A549 (cell line): Measurements from ENCODE around the gene EIF1AD. TPM values are rescaled to one million over a fixed set of nuclear protein-coding genes. Genes with fewer than 3 reads are reported as not detected.

ENCODE experiments used
- ATAC-seq, 2 experiments: fragments of 200-7000 bp in 1 of 2; fragments of >200 bp in 1 of 2; cut with Nextera tagmentation in 1 of 2; cut with Tn5 transposase in 1 of 2; 3 replicates each; pipeline versions ENCODE4 v1.8.0 to v1.9.1; 2018 to 2020; ENCODE audit warnings: mild to moderate bottlenecking in 1 of 2, moderate library complexity in 1 of 2
- CTCF ChIA-PET: fragments of 300-600 bp; sonication (Branson Sonifier 250); formaldehyde crosslinking; extraction: SDS; loops from one replicate; lab custom pipeline; 2021; ENCODE audit warnings: antibody characterized with exemption, inconsistent platforms; lab: Yijun Ruan, JAX
- POLR2A ChIA-PET: fragments of 350-600 bp; formaldehyde crosslinking; extraction: SDS; loops from one replicate; lab custom pipeline; 2021; ENCODE audit warnings: antibody characterized with exemption, inconsistent platforms; lab: Yijun Ruan, JAX
- DNase-seq, 2 experiments: peaks; one replicate each; pipeline versions ENCODE4 v3.0.0 to v3.0.0-alpha.2; 2011 to 2016; ENCODE audit warnings: low read depth in 1 of 2, low spot score in 1 of 2
- FAIRE-seq: peaks from 2 replicates; lab custom pipeline; 2011; peaks lifted over from hg19 to GRCh38; lab: Jason Lieb, UNC
- H3K27ac ChIP-seq, 2 experiments: fragments of >200 bp; sonication (Bioruptor Twin); formaldehyde crosslinking; 3 replicates each; pipeline ENCODE4 v1.5.1; 2016 to 2017
- H3K4me1 ChIP-seq: fragments of >200 bp; sonication (Bioruptor Twin); formaldehyde crosslinking; 3 replicates; pipeline ENCODE4 v1.6.1; 2016
- H3K4me2 ChIP-seq: fragments of >200 bp; sonication (Bioruptor Twin); formaldehyde crosslinking; 3 replicates; pipeline ENCODE4 v1.6.1; 2016
- H3K4me3 ChIP-seq: fragments of >200 bp; sonication (Bioruptor Twin); formaldehyde crosslinking; 3 replicates; pipeline ENCODE4 v1.5.1; 2016
- H3K9me3 ChIP-seq: fragments of >200 bp; sonication (Bioruptor Twin); formaldehyde crosslinking; 3 replicates; pipeline ENCODE4 v1.6.1; 2016
- EHMT2 ChIP-seq: fragments of 200-600 bp; sonication (generic); IDR thresholded peaks from 2 replicates; pipeline ENCODE4 v1.6.1; 2016; ENCODE audit warnings: antibody characterized with exemption, low read depth, mild to moderate bottlenecking, moderate library complexity
- FOSB ChIP-seq: fragments of 250-450 bp; sonication (Bioruptor Pico); IDR thresholded peaks from 2 replicates; pipeline ENCODE4 v1.5.0; 2020; ENCODE audit warnings: mild to moderate bottlenecking, moderate library complexity
- FOXS1 ChIP-seq: fragments of 250-450 bp; sonication (Bioruptor Pico); IDR thresholded peaks from 2 replicates; pipeline ENCODE4 v1.5.0; 2020; ENCODE audit warnings: mild to moderate bottlenecking, moderate library complexity
- GATA3 ChIP-seq: IDR thresholded peaks from 2 replicates; pipeline ENCODE4 v1.6.1; 2012; ENCODE audit warnings: borderline replicate concordance
- NR3C1 ChIP-seq: fragments of >200 bp; sonication (Bioruptor Twin); formaldehyde crosslinking; IDR thresholded peaks from 3 replicates; pipeline ENCODE4 v1.6.1; 2017
- RAD21 ChIP-seq, 2 experiments: fragments of >200 bp in 1 of 2; sonication (Bioruptor Twin) in 1 of 2; formaldehyde crosslinking in 1 of 2; IDR thresholded peaks in 1 of 2; conservative IDR thresholded peaks in 1 of 2; 2 replicates in 1 of 2; 3 replicates in 1 of 2; pipeline ENCODE4 v1.6.1; 2012 to 2018; ENCODE audit warnings: inconsistent platforms in 1 of 2
- RNF2 ChIP-seq: fragments of 200-600 bp; sonication (generic); IDR thresholded peaks from 2 replicates; pipeline ENCODE4 v1.6.1; 2016; ENCODE audit warnings: low read depth, mild to moderate bottlenecking, antibody characterized with exemption, moderate library complexity, borderline replicate concordance
- TFCP2L1 ChIP-seq: fragments of 250-450 bp; sonication (Bioruptor Pico); IDR thresholded peaks from 2 replicates; pipeline ENCODE4 v1.5.0; 2021; ENCODE audit warnings: mild to moderate bottlenecking
- TP53 ChIP-seq: fragments of 250-450 bp; sonication (Bioruptor Pico); IDR thresholded peaks from 2 replicates; pipeline ENCODE4 v1.5.0; 2021; ENCODE audit warnings: mild to moderate bottlenecking, moderate library complexity
- ZFP36 ChIP-seq: fragments of 450-650 bp; IDR thresholded peaks from 2 replicates; pipeline ENCODE4 v1.6.1; 2014; ENCODE audit warnings: borderline replicate concordance; ENCODE audit not compliant: partially characterized antibody
- ZNF302 ChIP-seq: fragments of 250-450 bp; sonication (Bioruptor Pico); IDR thresholded peaks from 2 replicates; pipeline ENCODE4 v1.9.0; 2021; ENCODE audit warnings: inconsistent platforms, mild to moderate bottlenecking, moderate library complexity
- WGBS: methylation state at CpG from one replicate; pipeline ENCODE4 v1.1.6; 2017; ENCODE audit errors: missing lambda C conversion rate; 5-methylcytosine and 5-hydroxymethylcytosine counted together
- polyA plus RNA-seq, 4 experiments: library from polyadenylated mRNA; depleted of rRNA in 3 of 4; stranded (reverse); fragments of >200 nt; fragmentation: RNase III in 1 of 4; extraction: RNeasy Plus Mini Kit Qiagen cat#74134 plus additional on column Dnase treatment in 1 of 4; gene quantifications; 2 replicates in 3 of 4; 3 replicates in 1 of 4; pipeline ENCODE4 v1.2.3, GENCODE V29; 2011 to 2017
- TF ChIP-seq, protein P1 (sequence below): IDR thresholded peaks from 2 replicates; pipeline ENCODE4 v1.6.1; 2012
- TF ChIP-seq, protein P2 (sequence below): fragments of >200 bp; sonication (Bioruptor Twin); formaldehyde crosslinking; IDR thresholded peaks from 3 replicates; pipeline ENCODE4 v1.6.1; 2016
- TF ChIP-seq, protein P3 (sequence below): IDR thresholded peaks from 2 replicates; pipeline ENCODE4 v1.6.1; 2012; ENCODE audit warnings: low read depth, borderline replicate concordance

Gene EIF1AD
- polyA plus RNA-seq, 2 of the 4 experiments (the other 2 are of a cell fraction): 38.6 to 41.0 TPM

DNA sequence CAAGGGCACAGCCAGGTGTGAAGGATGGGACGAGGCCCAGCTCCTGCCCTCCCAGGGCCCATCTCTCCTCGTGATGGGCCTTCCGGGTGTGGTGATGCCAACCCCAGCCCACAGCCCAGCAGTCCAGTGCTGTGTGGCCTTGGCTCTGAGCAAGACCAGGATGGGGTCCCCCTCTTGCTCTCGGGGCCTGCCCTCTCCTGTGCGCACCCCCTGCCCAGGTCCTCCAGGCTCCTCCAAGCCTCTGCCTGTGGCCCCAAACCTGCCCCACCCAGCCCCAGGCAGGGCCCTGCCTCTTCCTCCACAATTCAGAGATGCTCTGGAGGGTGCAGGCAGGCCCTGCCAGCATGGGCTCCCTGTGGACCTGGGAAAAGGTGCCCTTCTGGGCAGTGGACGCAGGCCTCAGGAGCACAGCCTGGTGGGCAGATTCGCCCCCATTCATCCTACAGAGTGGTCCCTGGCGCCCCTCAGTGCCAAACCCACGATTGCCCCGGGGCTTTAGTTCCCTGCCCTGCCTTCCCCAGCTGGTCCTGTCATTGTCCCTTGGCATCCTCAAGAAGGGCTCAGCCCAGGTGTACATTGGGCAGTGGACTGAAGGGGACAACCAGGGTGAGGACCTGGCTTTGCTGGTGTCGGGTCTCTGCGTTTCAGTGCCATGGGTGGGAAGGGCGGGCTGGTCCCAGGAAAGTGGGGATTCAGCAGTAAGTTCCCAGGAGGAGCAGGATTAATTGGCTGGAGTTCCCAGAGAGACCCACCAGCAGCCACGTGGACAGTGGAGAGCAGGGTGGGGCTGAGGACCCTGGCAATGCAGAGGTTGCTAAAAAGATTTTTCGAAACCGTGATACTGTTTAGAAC, 19.8 kb downstream of the EIF1AD start (continued):
- TF ChIP-seq RAD21 (conservative IDR thresholded peaks at IDR 0.05 in 1 of 2, IDR thresholded peaks at IDR 0.05 in 1 of 2) (no peak), ZFP36 (no peak), RNF2 (no peak)

DNA sequence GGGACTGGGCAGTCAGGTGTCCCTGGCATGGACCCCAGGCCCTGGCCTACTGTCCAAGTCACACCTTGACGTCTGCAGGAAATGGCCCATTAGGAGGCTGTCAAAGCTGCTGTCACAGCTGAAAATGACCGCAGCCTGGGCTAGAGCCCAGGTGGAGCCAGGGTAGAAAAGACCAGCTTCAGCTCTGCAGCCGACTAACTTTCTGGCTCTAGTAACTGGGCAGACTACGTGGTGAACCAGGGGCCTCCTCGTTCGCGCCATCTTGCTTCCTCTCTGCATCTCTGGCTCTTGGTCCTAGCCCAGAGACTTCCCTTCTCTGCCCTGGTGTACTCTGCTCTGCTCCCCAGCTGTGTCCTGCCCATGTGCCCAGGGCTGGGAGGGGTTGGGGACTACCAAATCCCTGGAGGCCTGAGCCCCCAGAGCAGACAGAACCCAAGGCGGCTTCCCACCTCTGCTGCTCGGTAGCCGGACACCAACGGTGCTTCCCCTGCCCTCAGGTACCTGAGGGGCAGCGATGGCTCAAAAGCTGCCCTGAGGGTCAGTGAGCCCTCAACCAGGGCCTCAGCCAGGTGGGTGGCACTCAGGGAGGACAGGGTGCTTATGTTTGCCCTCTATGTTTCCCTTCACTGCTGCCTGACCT, 20.7 kb downstream of the EIF1AD start:
- Histone ChIP-seq H3K4me2 (no peak overlapping the region), H3K4me1 (no peaks in the 10 kb centered on the region)
- POLR2A ChIA-PET: no interaction called here
- TF ChIP-seq TFCP2L1 (CRISPR knock-in tag): no peak
- TF ChIP-seq, protein P1, sequence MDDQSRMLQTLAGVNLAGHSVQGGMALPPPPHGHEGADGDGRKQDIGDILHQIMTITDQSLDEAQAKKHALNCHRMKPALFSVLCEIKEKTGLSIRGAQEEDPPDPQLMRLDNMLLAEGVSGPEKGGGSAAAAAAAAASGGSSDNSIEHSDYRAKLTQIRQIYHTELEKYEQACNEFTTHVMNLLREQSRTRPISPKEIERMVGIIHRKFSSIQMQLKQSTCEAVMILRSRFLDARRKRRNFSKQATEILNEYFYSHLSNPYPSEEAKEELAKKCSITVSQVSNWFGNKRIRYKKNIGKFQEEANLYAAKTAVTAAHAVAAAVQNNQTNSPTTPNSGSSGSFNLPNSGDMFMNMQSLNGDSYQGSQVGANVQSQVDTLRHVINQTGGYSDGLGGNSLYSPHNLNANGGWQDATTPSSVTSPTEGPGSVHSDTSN: 0 out of 2 replicates have a peak, but pooled peaks have one; percentile 8
- TF ChIP-seq, all 56 proteins: peak for 1
- FAIRE-seq (no peak), DNase-seq (no peak), ATAC-seq (peak; percentile 3 to 7; a peak in 3 of 6 replicates)
- no peak overlapping the region for H3K27ac ChIP-seq
- CTCF ChIA-PET: interaction anchor here (0.7 to 11.8 kb wide), 3 partner anchors 93 to 287 kb away, joined by 3 to 163 read pairs (median 3); partner anchors contain the start of genes CCDC85B and FIBP
- WGBS: 92% methylated on average over 10 of the region's 12 CpGs
- H3K9me3 ChIP-seq: no peaks in the 10 kb centered on the region
- no peak overlapping the region for H3K4me3 ChIP-seq

DNA sequence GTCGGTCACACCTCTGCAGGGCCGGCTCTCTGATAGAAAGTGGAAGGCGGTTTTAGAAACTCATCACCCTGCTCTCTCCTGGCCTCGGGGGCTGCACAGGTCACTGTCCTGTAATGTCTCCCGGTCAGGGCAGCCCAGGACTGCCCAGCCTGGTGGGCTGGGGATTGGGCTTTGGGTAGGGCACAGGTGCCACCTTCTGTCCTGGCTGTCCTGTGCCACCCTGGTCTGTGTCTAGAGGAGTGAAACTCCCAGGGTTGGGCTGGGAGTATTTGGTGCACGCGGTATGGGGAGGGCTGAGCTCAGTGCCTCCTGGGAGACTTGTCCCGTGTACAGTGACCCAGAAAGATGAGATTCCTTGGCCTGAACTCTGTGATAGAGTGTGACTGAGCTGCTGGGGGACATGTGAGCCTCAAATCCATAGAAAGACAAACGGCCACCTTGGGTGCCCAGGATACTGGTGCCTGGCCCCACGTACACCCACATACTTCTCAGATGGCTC, 22.6 kb downstream of the EIF1AD start:
- Histone ChIP-seq H3K4me3 (no peak overlapping the region), H3K27ac (no peak overlapping the region), H3K4me2 (no peak overlapping the region), H3K4me1 (no peaks in the 10 kb centered on the region), H3K9me3 (no peaks in the 10 kb centered on the region)
- CTCF ChIA-PET: interaction anchor here (0.6 to 11.8 kb wide), 4 partner anchors 10 to 91 kb away, joined by 3 to 163 read pairs (median 22); partner anchors contain the start of genes CCDC85B and FIBP
- ATAC-seq: no peak
- POLR2A ChIA-PET: interaction anchor here (0.8 kb wide), 1 partner anchor 91 kb away, joined by 3 read pairs; the partner anchor contains the start of gene FIBP
- TF ChIP-seq RNF2: no peak
- TF ChIP-seq NR3C1: no peak
- no peak for TF ChIP-seq GATA3
- no peak for TF ChIP-seq ZNF302 (CRISPR knock-in tag)
- TF ChIP-seq FOXS1 (CRISPR knock-in tag): no peak
- TF ChIP-seq TP53: no peak
- TF ChIP-seq ZFP36: no peak
- TF ChIP-seq, protein P2, sequence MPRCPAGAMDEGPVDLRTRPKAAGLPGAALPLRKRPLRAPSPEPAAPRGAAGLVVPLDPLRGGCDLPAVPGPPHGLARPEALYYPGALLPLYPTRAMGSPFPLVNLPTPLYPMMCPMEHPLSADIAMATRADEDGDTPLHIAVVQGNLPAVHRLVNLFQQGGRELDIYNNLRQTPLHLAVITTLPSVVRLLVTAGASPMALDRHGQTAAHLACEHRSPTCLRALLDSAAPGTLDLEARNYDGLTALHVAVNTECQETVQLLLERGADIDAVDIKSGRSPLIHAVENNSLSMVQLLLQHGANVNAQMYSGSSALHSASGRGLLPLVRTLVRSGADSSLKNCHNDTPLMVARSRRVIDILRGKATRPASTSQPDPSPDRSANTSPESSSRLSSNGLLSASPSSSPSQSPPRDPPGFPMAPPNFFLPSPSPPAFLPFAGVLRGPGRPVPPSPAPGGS: no peak
- TF ChIP-seq, protein P1: no peak
- no peak for TF ChIP-seq FOSB (CRISPR knock-in tag)
- TF ChIP-seq EHMT2: no peak
- TF ChIP-seq, protein P3, sequence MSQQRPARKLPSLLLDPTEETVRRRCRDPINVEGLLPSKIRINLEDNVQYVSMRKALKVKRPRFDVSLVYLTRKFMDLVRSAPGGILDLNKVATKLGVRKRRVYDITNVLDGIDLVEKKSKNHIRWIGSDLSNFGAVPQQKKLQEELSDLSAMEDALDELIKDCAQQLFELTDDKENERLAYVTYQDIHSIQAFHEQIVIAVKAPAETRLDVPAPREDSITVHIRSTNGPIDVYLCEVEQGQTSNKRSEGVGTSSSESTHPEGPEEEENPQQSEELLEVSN: no peak
- no peak for FAIRE-seq
- no peak for DNase-seq
- 91% methylated on average over 10 of the region's 10 CpGs for WGBS
